AG04449 (cell line): ENCODE measurements around the gene RRP8.

Source experiments
- CTCF ChIA-PET: fragments of 350-600 bp; formaldehyde crosslinking; extraction: SDS; loops from one replicate; lab custom pipeline; 2021; ENCODE audit warnings: antibody characterized with exemption; lab: Yijun Ruan, JAX
- POLR2A ChIA-PET: fragments of 400-600, 350-600 bp; formaldehyde crosslinking; extraction: SDS; loops from one replicate; lab custom pipeline; 2020; ENCODE audit warnings: antibody characterized with exemption, inconsistent platforms; lab: Yijun Ruan, JAX
- DNase-seq: peaks from one replicate; pipeline ENCODE4 v3.0.0-alpha.2; 2010; ENCODE audit warnings: low read depth, low spot score
- H3K4me3 ChIP-seq: 2 replicates; pipeline ENCODE4 v1.5.1; 2011; ENCODE audit warnings: low read depth, mild to moderate bottlenecking, control low read depth, low read length
- TF ChIP-seq, protein P1 (sequence below): IDR thresholded peaks from one replicate; pipeline ENCODE4 v1.5.1; 2011; ENCODE audit warnings: mild to moderate bottlenecking, moderate library complexity, low read length, control low read depth, inconsistent platforms; ENCODE audit not compliant: insufficient read depth; ENCODE audit errors: missing control alignments

The RRP8 gene

DNA sequence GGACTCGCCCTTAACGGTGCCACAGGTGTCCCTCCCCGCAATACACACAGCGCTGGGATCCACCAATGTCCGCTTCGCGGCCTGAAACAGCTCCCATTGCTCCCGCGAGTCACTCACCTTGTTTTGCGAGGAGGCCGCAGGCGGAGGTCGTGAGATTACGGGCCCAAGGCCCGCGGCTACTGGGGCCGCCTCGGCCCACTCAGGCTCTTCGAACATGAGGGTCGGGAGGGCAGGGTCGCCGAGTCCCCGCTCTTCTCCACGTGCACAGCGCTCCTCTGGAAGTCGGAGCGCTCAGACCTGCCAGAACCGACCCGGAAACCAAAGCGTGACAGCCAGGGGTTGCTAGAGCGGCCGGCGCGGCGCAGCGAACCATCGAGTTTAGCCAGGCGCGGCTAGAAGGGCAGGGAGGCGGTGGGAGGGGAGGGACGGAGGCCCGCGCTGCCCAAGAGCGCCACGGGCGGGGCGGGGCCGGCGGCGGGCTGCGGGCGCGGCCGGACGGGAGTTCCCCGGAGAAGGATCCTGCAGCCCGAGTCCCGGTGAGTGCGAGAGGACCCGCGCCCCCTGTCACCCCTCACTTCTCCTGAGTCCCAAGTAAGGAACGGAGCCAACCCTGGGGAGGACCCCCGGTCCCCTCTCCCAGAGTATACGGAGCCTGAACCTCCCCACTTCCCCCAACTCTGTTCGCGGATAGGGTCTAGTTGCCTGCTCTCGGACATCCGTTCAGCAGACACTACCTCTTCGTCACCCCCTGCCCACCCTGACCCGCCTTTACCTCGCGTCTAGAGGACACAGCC is at the start of gene RRP8, which contains the start of gene ILK:
Gene RRP8 (minus strand): TSS at position 330 of the 794 bp plus-strand sequence. CDS start 114 bp downstream, at position 216.
Gene ILK (plus strand): TSS at position 488 of the 794 bp plus-strand sequence. CDS start 498 bp downstream, outside the sequence.
- H3K4me3 ChIP-seq = peak within 1 kb of the TSS; percentile 97
- DNase-seq = no peak
- CTCF ChIA-PET = interaction anchor here (0.7 to 4.4 kb wide), 11 partner anchors 10 to 240 kb away, joined by 3 to 19 read pairs (median 4); no protein-coding TSS in a partner anchor
- TF ChIP-seq, protein P1, sequence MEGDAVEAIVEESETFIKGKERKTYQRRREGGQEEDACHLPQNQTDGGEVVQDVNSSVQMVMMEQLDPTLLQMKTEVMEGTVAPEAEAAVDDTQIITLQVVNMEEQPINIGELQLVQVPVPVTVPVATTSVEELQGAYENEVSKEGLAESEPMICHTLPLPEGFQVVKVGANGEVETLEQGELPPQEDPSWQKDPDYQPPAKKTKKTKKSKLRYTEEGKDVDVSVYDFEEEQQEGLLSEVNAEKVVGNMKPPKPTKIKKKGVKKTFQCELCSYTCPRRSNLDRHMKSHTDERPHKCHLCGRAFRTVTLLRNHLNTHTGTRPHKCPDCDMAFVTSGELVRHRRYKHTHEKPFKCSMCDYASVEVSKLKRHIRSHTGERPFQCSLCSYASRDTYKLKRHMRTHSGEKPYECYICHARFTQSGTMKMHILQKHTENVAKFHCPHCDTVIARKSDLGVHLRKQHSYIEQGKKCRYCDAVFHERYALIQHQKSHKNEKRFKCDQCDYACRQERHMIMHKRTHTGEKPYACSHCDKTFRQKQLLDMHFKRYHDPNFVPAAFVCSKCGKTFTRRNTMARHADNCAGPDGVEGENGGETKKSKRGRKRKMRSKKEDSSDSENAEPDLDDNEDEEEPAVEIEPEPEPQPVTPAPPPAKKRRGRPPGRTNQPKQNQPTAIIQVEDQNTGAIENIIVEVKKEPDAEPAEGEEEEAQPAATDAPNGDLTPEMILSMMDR = no peak
- POLR2A ChIA-PET = interaction anchor here (0.8 to 1.2 kb wide), 5 partner anchors 8 to 122 kb away, joined by 3 to 4 read pairs (median 4); partner anchors contain the start of genes ARFIP2, TAF10 and TIMM10B

DNA sequence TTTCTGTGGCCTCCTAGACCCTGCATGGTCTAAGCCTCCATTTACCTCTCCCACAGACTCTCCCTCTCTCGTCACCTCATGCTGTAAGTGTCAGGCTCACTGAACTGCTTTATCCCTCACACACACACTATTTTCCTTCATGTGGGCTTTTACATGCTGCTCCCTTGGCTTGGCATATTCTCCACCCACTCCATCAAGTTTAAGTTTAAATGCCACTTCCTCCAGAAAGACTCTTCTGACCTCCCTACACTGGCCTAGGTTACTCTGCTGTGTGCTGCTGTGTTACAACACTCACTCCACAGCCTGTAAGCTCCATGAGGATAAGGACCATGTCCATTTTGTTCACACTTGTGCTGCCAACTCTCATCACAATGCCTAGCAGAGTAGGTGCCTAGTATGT is 49.7 kb upstream of the RRP8 start:
- no peak for DNase-seq
- TF ChIP-seq, protein P1 = no peak
- CTCF ChIA-PET = interaction anchor here (1.6 to 2.0 kb wide), 4 partner anchors 15 to 122 kb away, joined by 3 to 6 read pairs (median 4); partner anchors contain the start of genes MRPL17 and TPP1
- POLR2A ChIA-PET = no interaction called here
- H3K4me3 ChIP-seq = no peak overlapping the region

DNA sequence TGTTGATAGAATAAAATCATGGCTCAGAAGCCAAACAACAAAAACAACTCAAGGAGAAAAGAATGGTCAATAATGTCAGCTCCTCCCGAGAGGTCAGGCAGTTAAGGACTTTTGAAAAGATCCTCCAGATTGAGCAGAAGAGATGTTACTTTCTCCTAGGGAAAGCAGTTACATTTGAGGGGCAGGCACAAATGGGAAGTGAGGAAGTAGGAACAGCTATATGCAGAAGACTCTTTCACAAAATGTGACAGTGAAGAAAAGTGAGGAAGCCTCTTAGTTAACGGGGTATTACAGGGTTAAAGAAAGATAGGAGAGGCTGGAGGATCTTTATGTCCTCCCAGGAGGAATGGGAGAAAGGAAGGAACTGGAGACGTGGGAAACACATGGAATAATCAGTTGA is 48.8 kb upstream of the RRP8 start:
- POLR2A ChIA-PET = no interaction called here
- TF ChIP-seq, protein P1 = no peak
- DNase-seq = no peak
- CTCF ChIA-PET = interaction anchor here (1.6 to 2.0 kb wide), 3 partner anchors 32 to 121 kb away, joined by 3 to 4 read pairs (median 4); partner anchors contain the start of genes MRPL17 and TPP1
- no peak overlapping the region for H3K4me3 ChIP-seq

DNA sequence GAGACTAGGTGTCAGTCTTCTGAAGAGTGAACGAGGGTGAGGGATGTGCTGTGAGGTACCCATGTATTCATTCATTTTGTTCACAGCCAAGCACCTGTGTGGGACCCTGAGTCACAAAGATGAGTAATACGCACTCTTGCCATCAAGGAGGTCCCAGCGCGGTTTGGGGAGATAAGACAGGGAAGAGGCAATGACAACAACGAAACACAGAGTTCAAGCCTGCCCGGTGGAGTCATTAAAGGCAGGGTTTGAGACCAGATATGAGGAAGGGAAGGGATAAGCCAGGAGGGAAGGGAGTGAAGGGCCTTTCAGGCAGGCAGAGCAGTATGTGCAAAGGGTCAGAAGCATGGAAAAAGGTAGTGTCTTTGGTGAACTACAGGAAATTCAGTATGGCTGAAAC is 47.6 kb upstream of the RRP8 start:
- CTCF ChIA-PET = no interaction called here
- no peak for DNase-seq
- POLR2A ChIA-PET = no interaction called here
- H3K4me3 ChIP-seq = no peak overlapping the region
- TF ChIP-seq, protein P1 = no peak

DNA sequence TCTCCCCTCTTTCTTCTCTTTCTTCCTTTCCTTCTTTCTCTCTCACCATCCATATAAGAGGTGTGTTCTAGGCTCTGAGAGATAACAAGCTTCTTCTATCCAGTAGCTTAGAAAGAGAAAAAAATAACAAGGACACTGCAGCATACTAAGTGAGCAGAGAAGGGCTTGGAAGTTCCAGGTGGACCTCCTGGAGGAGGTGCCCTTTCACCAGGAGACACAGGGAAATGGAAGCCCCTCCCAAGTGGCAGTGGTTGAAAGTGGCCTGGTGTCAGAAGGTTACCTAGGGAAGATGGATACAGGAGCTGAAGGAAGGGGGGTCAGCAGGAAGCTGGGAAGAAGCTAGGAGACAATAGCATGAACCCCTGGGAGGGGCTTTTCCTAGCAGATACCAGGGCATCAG is 46.7 kb upstream of the RRP8 start:
- ChIA-PET CTCF (interaction anchor here (0.9 to 1.4 kb wide), 4 partner anchors 19 to 272 kb away, joined by 3 to 6 read pairs (median 4); no protein-coding TSS in a partner anchor), POLR2A (no interaction called here)
- DNase-seq = no peak
- H3K4me3 ChIP-seq = no peak overlapping the region
- TF ChIP-seq, protein P1 = no peak

DNA sequence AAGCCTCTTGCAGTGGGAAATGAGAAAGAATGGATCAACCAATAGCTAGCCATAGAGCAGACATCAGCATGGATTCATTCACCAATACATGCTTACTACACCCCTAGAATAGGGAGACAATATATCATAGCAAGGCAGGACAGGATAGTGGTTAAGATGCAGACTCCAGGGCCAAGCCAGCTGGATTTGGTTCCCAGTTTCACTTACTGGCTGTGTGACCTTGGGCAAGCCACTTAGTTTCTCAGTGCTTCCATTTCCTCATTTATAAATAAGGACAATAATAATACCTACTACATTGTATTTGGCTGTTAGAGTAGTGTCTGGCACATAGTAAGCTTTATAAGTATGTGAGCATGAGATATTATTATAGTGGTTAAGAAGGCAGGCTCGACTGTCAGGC is 45.1 kb upstream of the RRP8 start:
- H3K4me3 ChIP-seq = no peak overlapping the region
- TF ChIP-seq, protein P1 = no peak
- POLR2A ChIA-PET = no interaction called here
- CTCF ChIA-PET = no interaction called here
- DNase-seq = no peak
